22Rv1 (cell line): ENCODE results near the gene OPHN1.

Experiments
- ZFX ChIP-seq: fragments of 450-650 bp; IDR thresholded peaks from 2 replicates; pipeline ENCODE4 v1.6.1; 2017; ENCODE audit warnings: antibody characterized with exemption, borderline replicate concordance
- TF ChIP-seq, protein P1 (sequence below): fragments of 450-650 bp; IDR thresholded peaks from 2 replicates; pipeline ENCODE4 v1.5.1; 2017; ENCODE audit warnings: mild to moderate bottlenecking

DNA sequence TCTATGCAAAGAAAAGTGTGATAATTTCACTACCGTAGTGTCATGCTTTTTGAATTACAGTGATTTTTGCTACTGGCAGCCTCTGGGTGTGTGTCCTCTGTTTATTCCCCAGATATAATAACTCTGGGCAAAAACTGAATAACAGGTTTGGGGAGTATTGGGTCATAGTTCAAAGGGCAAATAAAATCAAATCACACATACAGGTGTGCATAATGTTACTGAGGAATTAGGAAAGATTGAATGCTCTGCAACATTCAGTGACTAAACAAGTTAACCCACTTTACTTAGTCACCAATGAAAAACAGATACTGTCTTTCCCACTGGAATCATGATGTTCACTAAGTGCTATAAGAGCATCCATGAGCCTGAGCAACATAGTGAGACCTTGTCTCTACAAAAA, 224.3 kb downstream of the OPHN1 start:
- TF ChIP-seq, protein P1, sequence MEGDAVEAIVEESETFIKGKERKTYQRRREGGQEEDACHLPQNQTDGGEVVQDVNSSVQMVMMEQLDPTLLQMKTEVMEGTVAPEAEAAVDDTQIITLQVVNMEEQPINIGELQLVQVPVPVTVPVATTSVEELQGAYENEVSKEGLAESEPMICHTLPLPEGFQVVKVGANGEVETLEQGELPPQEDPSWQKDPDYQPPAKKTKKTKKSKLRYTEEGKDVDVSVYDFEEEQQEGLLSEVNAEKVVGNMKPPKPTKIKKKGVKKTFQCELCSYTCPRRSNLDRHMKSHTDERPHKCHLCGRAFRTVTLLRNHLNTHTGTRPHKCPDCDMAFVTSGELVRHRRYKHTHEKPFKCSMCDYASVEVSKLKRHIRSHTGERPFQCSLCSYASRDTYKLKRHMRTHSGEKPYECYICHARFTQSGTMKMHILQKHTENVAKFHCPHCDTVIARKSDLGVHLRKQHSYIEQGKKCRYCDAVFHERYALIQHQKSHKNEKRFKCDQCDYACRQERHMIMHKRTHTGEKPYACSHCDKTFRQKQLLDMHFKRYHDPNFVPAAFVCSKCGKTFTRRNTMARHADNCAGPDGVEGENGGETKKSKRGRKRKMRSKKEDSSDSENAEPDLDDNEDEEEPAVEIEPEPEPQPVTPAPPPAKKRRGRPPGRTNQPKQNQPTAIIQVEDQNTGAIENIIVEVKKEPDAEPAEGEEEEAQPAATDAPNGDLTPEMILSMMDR: no peak
- TF ChIP-seq ZFX: no peak
